ENCODE data around the gene UNC5A. TPM values are rescaled to one million over a fixed set of nuclear protein-coding genes. Genes with fewer than 3 reads are reported as not detected.

Gene UNC5A
- total RNA-seq, 1 donor from 2014 or later, result 1.6 TPM

GRCh38 chr5:176800024-176800423, 10.3 kb upstream of the UNC5A start:
- DNase-seq (ENCODE audit: low read depth, low spot score), result no peak

DNA sequence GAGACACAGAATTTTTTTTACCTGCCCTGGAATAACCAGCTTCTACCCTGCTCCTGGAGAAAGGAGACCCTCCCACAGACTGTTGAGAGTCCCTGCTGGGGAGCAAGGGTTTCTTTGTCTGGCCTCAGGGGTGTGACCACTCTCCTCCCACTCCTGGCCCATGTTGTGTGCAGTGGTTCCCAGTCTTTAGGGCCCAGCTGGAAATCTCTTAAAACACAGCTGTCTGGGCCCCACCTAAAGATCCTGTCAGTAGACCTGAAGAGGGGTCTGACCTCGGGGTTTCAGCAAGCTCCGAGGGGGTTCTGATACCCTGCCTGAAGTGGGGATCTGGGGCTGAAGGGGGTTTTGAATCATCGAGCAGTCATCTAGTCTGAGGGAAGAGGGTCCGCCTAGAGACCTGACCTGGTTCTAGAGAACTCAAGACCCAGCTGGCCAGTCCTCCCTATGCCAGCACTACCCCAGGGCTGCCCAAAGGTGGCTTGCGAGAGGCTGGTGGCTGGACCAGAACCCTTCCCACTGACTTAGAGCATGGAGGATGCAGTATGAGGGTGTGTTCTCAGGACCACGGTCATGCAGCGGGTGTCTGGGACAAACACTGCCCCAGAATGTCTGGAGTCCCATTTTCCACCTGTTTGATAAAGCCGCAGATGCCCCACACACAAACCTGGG, 8.1 kb upstream of the UNC5A start:
- DNase-seq (ENCODE audit: low read depth, low spot score), result no peak

- DNase-seq (ENCODE audit: low read depth, low spot score), result no peak
Measured at GRCh38 chr5:176803068-176803942, 7.1 kb upstream of the UNC5A start.

- no peak for DNase-seq (ENCODE audit: low read depth, low spot score)
Measured at GRCh38 chr5:176803943-176804498, 6.3 kb upstream of the UNC5A start.

DNA sequence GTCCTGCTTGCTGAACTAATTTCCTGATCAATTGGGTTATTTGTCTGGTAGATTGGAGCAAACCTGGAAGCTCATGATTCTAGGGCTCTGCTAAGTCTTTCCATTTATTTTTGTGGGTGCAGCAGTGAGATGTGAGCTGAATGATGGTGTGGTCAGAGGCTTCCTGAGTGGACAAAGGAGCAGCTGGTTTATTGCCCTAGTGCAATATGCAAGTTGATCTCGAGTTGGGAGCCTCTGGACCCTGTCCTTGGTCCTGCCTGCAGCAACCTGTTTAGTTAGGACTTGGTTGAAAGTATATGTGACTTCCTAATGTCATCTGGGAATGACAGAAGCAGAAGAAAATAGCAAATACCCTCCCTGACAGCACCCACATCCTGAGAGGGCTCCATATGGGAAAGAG, 4.2 kb upstream of the UNC5A start:
- no peak for DNase-seq (ENCODE audit: low read depth, low spot score)

DNA sequence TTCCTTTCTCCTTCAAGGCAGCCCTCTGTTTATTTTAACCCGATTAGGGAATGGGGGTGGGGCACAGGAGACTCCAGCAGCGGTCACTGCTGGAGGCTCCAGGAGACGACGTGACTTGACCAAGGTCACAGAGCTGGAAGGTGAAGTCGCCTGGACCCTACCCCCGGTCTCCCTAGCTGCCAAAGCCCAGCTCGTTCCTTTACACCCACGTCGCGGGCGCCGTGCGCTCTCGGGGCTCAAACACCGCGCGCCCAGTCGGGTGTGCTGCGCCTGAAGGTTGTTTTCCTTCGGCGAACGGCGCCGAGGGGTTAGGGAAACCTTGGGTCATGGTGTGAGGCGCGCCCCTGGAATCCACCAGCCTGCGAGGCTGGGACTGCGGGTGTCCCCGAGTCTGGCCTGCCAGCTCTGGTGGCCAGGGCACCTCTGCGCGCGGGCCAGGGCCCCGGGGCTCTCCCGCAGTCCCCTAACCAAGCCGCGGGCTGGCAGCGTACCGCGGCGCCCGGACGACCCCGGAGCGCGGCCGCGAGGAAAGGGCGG, 747 bp upstream of the UNC5A start:
- no peak for DNase-seq (ENCODE audit: low read depth, low spot score)

- no peak for DNase-seq (ENCODE audit: low read depth, low spot score)
Measured at GRCh38 chr5:176810687-176811501, 535 bp downstream of the UNC5A start.

GRCh38 chr5:176812269-176813259, 2.2 kb downstream of the UNC5A start:
- DNase-seq (ENCODE audit: low read depth, low spot score), result no peak

GRCh38 chr5:176813587-176814312, 3.4 kb downstream of the UNC5A start:
- no peak for DNase-seq (ENCODE audit: low read depth, low spot score)

- DNase-seq (ENCODE audit: low read depth, low spot score), result no peak
Measured at GRCh38 chr5:176814313-176814685, 3.9 kb downstream of the UNC5A start.

DNA sequence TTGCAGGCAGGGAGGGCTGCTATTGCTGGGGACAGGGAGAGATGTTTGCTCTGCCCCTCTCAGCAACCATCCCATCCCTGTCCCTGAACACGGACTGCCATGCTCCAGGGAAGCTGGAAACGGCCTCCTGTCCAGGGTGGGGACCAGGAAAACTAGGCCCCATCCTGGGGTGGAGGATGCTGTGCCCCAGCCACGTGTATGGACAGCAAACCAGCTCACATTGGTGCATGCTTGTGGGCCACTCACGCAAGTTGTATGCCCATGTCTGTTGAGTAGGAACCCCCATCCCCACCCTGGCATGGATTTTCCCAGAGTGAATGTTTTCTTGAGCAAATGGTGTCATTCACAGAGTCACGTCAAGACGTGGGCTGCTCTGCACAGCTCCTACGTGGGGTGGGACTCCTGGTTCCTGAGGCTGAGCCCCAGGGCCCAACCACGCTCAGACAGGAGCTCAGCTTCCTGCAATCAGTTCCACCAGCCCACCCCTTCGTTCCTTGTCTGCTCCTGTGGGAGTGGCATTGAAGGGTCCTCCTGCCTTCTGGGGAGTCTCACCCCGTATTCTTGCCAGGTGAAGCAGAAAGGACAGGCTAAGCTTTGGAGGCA, 4.6 kb downstream of the UNC5A start:
- DNase-seq (ENCODE audit: low read depth, low spot score), result no peak

GRCh38 chr5:176816043-176816745, 5.8 kb downstream of the UNC5A start:
- DNase-seq (ENCODE audit: low read depth, low spot score), result no peak

- no peak for DNase-seq (ENCODE audit: low read depth, low spot score)
Measured at GRCh38 chr5:176816791-176817347, 6.5 kb downstream of the UNC5A start.

- DNase-seq (ENCODE audit: low read depth, low spot score), result no peak
Measured at GRCh38 chr5:176817369-176817840, 7.0 kb downstream of the UNC5A start.

DNA sequence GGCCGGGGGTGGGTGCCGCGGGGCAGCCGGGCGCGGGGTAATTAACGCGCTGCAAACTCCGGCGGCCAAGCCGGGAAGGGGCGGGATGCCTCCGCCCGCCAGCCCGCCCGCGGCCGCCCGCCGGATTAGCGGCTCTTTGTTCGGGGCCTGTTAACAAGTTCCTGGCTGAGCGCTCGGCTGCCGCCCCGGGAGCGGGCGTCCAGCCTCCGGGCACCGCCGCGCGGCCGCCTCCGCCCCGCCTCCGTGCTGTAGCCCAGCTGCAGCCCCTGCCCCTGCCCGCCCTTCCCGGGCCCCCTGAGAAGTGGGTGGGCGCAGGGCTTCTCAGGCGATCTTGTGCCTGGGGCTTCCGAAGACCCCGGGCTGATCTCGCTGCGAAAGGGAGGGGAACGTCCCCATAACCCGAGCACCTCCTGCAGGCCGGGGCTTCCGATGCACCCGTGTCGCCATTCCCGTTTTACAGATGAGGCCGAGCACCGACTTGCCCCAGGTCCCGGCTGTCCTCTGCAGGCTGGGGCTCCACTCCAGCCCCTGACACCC, 7.5 kb downstream of the UNC5A start:
- DNase-seq (ENCODE audit: low read depth, low spot score), result no peak

DNA sequence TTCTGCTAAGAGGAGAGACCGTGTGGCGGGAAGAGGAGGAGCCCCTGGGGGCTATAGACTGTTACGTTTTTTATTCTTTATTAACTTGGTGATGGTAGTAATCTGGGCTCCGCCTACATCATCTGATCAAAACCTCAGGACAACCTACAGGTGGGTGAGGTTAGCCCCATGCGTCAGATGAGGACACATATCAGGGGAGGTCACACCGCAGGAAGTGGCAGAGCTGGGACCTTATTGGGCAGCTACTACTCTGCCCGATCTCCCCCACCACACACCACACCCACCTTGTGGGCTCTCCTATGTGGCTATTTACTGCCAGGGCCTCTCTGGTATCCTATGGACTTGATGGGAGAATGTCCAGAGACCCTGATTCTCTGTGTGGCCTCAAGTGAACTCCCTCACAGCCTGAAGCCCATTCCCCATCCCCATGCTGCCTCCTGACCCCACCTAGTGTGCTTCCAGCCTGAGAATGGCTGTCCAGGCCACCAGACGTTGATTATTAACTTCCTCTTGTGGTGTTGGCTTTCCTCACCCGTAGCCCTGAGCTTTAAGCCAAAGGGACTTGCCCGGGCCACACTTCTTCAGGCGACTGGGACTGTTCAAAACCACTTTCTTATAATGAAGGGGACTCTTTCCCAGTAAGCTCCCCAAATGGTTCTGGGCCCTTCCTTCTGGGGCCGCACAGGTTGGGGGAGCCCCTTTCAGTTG, 8.2 kb downstream of the UNC5A start:
- no peak for DNase-seq (ENCODE audit: low read depth, low spot score)

DNA sequence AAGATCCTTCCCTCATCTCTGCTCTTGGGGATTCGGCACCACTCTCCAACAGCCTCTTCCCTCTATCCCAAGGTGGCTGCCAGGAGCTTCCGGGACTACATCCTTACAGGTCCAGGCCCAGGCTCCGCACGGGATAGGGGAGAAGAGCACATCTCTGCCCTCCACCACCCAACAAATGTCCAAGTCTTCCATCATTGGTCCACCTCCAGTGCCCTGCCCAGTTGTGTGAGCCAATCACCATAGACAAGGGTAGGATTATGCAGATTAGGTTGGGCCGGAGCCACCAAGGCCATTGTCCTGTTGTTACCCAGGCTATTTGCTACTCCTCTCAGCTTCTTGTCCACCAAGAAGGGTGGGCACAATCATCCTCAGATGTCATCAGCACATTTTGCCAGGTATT, 9.1 kb downstream of the UNC5A start:
- DNase-seq (ENCODE audit: low read depth, low spot score), result no peak
